Measurements from ENCODE around the gene MED28. TPM values are rescaled to one million over a fixed set of nuclear protein-coding genes. Genes with fewer than 3 reads are reported as not detected.

Gene MED28
- total and polyA plus RNA-seq, 8 donors = 6.5 to 43.5 (median 14.0) TPM

GRCh38 chr4:17597517-17597916, 16.9 kb upstream of the MED28 start:
- intact Hi-C loops (cut with DNase I; ENCODE audit: low total_unique reads) = no loop called here
- no peak overlapping the region for H3K4me3 ChIP-seq
- WGBS, 5 donors = 57 to 78% (median 69%) methylated on average over 7 of the region's 7 CpGs
- H3K4me1 ChIP-seq = no peaks in the 10 kb centered on the region
- DNase-seq = peak in 1 of 2 donors; percentile 64
- TF ChIP-seq POLR2A (IDR thresholded peaks at IDR 0.05) (no peak), POLR2AphosphoS5 (IDR thresholded peaks at IDR 0.05) (no peak), EP300 (IDR thresholded peaks at IDR 0.05) (no peak)
- TF ChIP-seq, protein P1, sequence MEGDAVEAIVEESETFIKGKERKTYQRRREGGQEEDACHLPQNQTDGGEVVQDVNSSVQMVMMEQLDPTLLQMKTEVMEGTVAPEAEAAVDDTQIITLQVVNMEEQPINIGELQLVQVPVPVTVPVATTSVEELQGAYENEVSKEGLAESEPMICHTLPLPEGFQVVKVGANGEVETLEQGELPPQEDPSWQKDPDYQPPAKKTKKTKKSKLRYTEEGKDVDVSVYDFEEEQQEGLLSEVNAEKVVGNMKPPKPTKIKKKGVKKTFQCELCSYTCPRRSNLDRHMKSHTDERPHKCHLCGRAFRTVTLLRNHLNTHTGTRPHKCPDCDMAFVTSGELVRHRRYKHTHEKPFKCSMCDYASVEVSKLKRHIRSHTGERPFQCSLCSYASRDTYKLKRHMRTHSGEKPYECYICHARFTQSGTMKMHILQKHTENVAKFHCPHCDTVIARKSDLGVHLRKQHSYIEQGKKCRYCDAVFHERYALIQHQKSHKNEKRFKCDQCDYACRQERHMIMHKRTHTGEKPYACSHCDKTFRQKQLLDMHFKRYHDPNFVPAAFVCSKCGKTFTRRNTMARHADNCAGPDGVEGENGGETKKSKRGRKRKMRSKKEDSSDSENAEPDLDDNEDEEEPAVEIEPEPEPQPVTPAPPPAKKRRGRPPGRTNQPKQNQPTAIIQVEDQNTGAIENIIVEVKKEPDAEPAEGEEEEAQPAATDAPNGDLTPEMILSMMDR (IDR thresholded peaks at IDR 0.05) = peak in 1 of 7 experiments; percentile 17
- peaks cover 54 to 100% (median 99%) of the 10 kb centered on the region in 4 donors for H3K36me3 ChIP-seq
- H3K9me3 ChIP-seq = no peaks in the 10 kb centered on the region
- no peak overlapping the region for H3K27ac ChIP-seq
- no peaks in the 10 kb centered on the region for H3K27me3 ChIP-seq

DNA sequence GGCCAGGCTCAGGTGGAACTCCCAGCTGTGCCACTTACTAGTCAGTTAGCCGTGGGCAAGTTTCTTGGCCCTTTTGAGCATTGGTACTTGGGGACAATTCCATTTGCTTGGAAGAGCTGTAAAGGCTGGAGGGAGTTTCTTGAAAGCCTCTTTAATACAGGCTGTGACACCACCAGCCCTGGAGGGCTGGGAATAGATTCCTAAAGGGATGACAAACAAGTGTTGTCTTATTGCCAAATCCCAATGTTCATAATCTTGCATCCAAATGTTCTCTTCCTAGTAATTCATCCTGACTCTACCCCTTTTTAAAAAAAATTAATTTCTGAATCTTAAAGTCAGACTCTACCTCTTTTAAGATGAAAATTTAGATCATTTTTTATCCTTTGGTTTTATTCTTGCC, 14.6 kb upstream of the MED28 start:
- DNase-seq = no peak
- intact Hi-C loops (cut with DNase I; ENCODE audit: low total_unique reads) = no loop called here
- peaks cover 42 to 100% (median 89%) of the 10 kb centered on the region in 4 donors for H3K36me3 ChIP-seq
- H3K9me3 ChIP-seq = no peaks in the 10 kb centered on the region
- H3K27ac ChIP-seq = no peak overlapping the region
- WGBS, 5 donors = 45 to 100% (median 92%) methylated on average over 1 of the region's 1 CpG
- H3K4me1 ChIP-seq = no peaks in the 10 kb centered on the region
- H3K4me3 ChIP-seq = no peak overlapping the region
- no peaks in the 10 kb centered on the region for H3K27me3 ChIP-seq
- TF ChIP-seq EP300 (IDR thresholded peaks at IDR 0.05) (no peak), POLR2A (IDR thresholded peaks at IDR 0.05) (no peak), POLR2AphosphoS5 (IDR thresholded peaks at IDR 0.05) (no peak)
- TF ChIP-seq, protein P1 (IDR thresholded peaks at IDR 0.05) = no peak

DNA sequence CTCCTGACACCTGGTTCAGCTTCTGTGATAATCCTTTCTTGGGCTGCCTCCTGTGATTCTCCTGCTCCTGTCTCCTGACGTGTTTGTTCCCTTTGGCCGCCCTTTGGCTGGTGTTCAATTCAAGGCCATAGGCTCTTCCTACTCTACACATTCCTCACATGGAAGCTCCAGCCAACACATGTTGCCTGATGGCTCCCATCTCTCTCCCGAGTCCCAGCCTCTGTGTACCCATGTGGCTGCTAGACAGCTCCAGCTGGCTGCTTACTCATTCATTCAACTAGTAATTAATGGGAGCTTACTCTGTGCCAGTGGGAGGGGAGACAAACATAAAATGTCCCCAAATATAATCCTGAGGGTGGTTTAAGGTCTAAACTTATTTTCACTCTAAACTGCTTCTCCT, 9.2 kb upstream of the MED28 start:
- Histone ChIP-seq H3K27me3 (no peaks in the 10 kb centered on the region), H3K9me3 (no peaks in the 10 kb centered on the region), H3K27ac (no peak overlapping the region), H3K4me3 (no peak overlapping the region), H3K36me3 (peaks cover 16 to 92% (median 76%) of the 10 kb centered on the region in 4 donors), H3K4me1 (no peaks in the 10 kb centered on the region)
- TF ChIP-seq, protein P1 (IDR thresholded peaks at IDR 0.05) = no peak
- intact Hi-C loops (cut with DNase I; ENCODE audit: low total_unique reads) = no loop called here
- DNase-seq = no peak
- WGBS, 5 donors = 67 to 83% (median 74%) methylated on average over 3 of the region's 3 CpGs

DNA sequence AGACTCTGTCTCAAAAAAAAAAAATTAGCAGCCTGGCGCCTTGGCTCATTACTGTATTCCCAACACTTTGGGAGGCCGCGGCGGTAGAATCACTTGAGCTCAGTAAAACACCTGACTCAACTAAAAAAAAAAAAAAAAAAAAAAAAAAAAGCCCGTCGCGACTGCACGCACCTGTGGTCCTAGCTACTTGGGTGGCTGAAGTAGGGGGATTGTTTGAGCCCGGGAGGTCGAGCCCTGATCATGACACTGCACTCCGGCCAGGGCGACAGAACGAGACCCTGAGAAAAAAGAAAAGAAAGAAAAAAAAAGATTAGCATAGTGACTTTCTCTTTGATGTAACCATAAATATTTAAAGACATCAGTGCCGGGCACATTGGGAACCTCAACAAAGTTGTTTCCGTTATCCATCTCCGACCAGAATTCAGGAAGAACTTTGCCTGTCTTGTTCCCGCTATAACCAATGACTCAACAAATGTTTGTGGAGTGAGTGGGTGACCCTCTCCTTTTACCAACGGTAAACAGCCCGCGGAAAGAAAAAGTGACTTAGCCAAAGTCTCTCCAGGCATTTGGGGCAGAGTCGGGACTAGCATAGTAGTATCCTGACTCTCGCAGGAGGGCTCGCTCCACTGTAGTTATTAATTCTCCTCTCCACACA, 553 bp upstream of the MED28 start:
- intact Hi-C loops (cut with DNase I; ENCODE audit: low total_unique reads) = no loop called here
- H3K4me1 ChIP-seq = peaks cover 26 to 49% (median 36%) of the 10 kb centered on the region in 4 donors
- peak overlapping the region; percentile 79 to 92 (median 91) for H3K27ac ChIP-seq

More for the DNA sequence above, 553 bp upstream of the MED28 start:
- 0 to 3% (median 1%) methylated on average over 23 of the region's 23 CpGs for WGBS, 5 donors
- TF ChIP-seq EP300 (IDR thresholded peaks at IDR 0.05) (no peak), POLR2A (IDR thresholded peaks at IDR 0.05) (no peak), POLR2AphosphoS5 (IDR thresholded peaks at IDR 0.05) (no peak)
- TF ChIP-seq, protein P1 (IDR thresholded peaks at IDR 0.05) = no peak
- Histone ChIP-seq H3K36me3 (peaks cover 0 to 31% (median 20%) of the 10 kb centered on the region in 4 donors), H3K4me3 (peak overlapping the region; percentile 85 to 99 (median 94)), H3K27me3 (no peaks in the 10 kb centered on the region), H3K9me3 (no peaks in the 10 kb centered on the region)
- DNase-seq = no peak

Data from stomach (tissue), 9 donors.